ENCODE results near the gene STK17B.

The STK17B gene

DNA sequence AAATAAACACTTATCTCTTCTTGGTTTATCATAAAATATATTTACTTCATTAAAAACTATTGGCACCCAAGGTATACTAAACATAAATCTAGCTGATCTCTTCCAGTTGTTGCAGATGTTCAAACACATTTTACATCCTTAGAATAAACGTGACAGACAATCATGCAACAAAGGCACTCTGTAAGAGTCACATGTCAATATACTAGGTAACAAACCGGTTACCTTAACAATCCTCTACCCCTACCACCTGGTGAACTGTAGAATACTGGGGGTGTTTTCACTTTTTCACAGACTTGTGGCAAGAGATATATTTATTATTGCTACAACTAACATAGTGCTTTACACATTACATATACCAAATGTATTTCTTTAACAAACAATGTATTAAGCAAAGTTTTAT is 15.8 kb downstream of the STK17B start:
- DNase-seq (ENCODE audit: low spot score) = no peak

DNA sequence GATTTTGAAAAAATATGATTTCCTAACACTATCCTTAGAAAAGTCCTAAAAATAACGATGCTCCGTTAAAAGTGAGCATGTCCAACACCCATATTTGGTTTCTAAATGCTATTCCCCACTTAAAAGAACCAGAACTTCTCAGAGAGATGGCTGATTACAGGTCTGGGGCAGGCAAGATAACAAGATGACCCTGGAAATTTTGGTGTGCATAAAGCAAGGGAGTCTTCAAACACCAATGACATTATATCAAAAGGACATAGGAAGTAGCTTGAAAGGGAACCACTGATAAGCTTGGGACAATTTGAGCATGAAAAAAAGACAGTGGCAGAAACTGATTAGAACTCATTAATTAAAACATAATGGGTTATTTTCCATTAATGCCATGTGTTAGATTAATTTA is 17.9 kb downstream of the STK17B start:
- DNase-seq (ENCODE audit: low spot score) = no peak

DNA sequence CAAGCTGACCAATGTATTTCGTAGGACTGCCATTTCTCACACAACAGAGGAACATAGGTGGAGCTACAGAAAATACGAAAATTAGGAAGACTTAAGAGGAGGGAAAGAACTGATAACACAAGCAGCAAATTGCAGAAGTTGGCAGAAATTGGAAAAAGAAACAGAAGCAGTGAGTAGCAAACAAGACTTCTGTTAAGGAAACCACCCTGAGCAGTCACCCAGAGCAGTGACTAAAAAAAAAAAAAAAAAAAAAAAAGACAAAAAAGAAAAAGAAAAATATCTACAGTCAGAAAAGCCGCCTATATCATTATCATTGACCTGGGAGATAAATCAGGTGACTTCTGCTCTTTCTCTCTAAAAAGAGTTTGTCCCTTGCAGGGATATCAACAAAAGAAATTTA is 21.4 kb downstream of the STK17B start:
- no peak for DNase-seq (ENCODE audit: low spot score)

DNA sequence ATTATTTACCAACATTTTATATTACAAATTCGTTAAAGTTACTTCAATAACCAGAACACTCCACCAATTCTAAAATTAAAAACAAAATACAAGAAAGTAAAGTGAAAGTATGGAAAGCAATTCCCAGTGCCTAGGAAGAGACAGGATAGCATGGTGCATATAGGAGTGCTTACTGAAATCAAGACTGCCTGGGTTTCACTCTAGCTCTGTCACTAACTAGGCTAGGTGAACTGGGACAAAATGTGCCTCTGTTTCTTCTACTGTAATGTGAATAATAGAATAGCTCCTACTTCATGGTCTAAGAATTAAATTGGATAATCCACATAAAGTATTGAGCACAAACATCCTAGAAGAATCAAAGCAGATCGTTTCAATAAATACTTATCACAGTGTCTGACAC is 22.6 kb downstream of the STK17B start:
- no peak for DNase-seq (ENCODE audit: low spot score)

DNA sequence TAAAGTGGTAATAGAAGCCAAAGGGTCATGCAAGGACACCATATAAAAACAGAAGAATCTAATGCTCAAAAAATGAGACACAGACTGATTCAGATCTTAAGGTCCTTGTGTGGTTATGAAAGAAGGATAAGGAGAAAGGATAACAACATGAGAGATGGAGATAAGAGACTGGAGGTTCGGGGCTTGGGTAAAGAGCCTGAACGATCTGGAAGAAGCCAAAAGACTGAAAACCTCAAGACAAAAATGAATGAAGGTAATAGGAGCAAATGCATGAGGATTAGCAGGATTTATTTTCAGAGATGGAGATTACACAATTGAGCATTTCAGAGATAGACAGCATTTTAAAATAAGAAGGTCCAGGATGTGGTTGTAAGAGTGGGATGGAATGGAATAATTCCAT is 26.1 kb downstream of the STK17B start:
- no peak for DNase-seq (ENCODE audit: low spot score)

DNA sequence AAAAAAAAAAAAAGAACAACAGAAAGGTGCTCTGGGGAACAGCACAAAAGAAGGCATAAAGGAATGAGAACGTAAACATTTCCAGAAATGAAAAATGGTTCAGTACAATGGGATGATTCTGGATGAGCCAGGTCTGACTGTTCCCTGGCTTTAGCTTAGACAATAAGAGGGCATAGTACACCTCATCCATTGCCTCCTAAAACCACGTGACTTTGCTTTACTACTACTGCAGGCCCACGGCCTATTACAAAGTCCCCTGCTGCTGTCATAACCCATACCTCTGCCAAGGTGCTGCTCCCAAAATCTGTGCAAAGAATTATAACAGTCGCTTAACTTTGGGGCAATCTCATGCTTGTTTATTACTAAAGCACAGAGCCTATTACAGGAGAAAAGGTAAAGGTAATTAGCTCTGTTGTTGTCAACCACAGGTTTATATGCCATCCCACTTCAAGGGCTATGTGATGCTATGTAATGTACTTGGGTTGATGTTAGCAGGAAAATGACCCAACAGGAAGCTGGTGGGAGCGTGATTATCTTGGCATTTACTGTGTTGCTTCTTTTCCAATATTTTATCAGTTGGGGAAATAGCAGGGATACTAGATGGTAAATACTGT is 26.8 kb downstream of the STK17B start:
- DNase-seq (ENCODE audit: low spot score) = no peak

DNA sequence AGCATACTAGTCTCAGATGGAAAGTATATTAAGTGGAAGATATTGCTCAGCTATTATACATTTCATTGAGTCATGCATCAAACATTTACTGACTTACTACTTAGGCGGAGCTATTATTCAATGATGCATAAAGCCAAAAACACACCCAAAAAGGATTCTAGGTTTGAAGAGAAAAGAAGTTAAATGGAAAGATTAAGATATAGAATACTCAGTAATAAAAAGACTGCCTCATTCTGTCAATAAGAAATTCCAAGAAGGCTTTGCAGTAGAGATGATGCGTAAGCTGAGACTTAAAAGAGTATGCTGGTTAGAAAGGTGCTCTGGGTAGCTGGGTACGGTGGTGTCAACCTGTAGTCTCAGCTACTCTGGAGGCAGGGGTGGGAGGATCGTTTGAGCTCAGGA is 27.6 kb downstream of the STK17B start:
- no peak for DNase-seq (ENCODE audit: low spot score)

DNA sequence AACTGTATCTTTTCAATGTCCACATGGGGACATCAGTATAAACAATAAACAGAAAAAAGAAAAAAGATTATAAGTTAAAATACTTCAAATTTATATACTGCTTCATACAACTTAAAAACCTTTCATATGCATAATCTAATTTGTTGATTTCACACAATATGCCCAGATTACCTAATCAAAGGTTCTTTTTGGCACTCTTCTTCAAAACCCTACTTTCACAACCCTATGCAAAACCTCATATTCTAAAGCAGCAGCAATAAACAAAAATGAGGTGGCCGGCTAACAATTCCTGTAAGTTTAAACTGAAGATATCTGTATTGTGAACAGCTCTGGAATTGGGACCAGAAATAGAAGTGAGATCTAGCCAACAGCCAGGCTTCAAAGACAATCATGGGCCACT is 28.6 kb downstream of the STK17B start:
- DNase-seq (ENCODE audit: low spot score) = no peak

DNA sequence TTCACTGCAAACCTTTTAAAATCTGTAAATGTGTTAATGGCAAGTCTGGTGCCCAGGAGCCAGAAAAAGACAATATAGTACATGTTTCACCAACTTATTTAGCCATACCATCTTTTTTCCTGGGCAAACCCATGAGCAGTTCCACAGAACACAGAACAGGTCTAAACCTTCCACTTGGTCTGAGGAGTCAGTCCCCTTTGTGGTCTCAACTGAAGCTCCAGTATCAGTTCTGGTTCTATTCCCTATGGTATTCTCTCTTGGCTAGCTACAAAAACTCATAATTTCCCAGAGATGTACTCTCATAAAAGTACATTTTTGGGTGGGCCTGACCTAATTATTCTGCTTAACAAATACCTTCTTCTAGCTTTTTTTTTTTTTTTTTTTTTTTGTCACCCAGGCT is 31.2 kb downstream of the STK17B start:
- no peak for DNase-seq (ENCODE audit: low spot score)

DNA sequence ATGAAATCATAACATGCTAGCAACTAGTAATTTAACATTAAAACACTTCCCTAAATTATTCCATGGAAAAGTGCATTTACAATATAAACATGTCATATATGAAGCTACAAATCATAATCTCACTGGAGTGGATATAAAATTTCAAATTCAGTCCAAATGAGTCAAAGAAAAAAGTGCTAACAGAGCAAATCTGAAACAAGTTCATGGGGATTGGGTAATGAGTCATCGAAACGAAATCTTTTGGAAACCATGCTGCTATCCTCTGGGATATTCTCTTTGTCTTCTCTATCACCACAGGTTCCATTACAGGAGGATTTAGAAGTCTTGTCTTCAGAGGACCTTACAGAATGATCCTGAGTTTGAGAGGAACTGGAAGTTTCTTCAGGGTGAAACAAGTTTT is 34.1 kb downstream of the STK17B start:
- no peak for DNase-seq (ENCODE audit: low spot score)

DNA sequence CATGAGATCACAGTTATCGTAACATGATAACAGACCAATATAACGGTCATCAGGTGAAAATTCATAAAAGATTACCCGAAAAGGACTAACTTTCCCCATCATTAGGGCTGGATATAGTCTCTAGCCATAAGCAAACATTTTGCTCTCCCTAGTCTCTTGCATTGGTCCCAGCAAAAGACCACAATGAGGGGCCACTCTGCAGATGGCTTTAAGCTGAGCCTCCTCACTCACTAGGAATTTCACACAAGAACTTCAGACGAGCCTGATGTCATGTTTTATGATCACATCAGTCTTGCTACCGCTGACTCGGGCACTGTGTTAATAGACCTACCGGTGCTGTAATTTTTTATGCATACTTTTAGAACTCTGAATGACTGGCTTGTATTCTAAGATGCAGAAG is 35.2 kb downstream of the STK17B start:
- DNase-seq (ENCODE audit: low spot score) = no peak

DNA sequence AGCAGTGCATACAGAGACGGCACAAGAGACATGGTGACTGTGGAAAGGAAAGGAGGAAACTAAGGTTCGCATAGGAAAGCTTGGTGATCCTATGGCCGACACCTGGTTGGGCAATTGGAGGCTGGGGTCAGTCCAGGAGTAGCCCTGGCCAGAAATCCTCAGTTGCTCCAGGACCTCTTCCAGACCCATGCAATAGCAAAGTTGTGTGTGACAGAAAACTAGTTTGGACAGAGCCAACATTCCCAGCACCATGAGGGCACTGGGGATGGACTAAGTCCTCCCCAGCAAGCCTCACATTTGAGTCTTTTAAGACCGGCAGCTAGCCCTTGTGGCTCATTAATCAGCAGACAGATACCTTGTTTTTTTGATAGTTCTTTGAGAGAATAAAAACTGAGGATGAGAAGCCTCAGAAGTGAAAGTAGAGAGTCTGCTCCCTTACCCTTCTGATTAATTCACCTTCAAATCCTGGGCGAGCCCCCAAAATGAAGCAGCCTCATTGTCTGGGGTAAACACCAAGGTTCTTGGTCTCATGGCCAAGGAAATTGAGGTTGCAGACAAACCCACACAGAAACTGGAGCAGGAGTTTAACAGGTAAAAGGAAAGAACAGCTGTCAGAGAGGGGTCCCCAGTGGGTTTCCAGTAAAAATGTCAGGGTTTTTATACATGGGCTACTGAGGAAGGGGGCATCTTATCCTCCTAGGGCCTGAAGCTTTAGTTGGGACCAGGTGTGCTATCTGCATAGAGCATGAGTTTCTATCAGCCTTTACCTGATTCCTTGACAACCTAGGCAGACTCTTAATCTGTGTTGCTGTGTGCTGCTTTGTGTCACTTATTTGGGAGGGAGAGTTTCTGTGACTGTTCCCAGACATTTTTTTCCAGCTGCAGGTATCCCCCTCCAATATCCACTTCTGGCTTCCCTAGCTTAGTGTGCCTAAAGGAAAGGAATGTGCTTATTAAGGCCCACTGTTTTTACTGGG is 39.1 kb downstream of the STK17B start:
- DNase-seq (ENCODE audit: low spot score) = no peak

DNA sequence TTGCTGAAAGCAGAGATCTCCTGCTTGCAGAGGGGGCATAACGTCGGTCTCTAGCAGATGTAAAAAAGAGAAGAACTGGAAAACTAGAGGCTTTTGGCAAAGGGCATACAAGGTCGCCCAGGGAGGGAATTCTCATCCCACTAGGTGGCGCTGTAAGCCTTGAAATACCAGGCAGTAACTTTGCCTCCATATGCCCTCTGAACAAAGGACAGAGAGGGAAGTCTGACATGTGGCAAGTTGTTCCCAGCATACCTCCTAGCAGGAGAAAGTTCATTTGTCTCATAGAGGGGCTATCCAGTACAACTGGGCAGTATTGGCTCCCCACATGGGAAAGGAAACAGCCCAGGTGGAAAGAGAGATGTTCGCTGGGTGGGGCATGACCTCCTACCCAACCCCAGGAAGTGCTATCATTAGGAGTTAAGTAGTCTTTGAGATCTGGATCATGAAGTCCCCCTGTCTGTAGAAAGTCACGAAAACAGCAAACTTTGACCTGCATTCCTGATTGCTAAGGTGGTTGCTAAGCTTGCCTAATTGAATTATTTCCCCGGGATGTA is 39.9 kb downstream of the STK17B start:
- peak; percentile 81 for DNase-seq (ENCODE audit: low spot score)

DNA sequence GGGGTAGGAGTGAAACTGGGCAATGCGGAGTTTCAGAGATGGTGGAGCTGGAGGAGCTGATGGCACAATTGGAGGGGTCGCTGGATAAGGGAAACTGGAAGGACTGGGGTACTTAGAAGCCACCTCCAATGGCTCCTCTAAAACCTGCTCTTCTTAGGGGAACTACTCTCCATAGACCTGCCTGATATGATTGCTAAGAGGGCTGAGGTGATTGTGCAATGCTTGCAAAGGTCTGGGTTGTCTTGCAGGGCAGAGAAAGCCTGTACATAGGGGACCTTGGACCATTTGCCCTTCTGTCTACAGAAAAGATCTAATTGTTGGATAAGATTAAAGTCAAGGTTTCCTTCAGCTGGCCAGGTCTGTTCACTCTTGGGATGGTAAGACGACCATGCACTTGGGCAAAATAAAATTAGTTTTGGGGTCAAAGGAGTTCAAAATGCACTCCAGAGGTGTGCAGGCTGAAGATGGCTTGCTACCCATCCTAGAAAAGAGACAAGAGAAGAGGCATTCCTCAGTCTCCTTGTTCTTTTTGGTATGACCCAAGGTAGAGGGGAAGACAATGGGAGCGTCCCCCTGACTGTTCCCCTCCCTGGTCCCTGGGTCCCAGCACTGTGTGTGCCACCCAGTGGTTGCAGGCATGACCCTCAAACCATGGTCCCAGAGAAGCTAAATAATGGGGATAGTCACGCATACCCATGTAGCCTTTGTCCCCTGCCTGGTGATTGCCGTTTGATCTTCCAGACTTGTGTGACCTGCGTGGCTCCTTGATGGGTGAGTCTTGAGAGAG is 41.1 kb downstream of the STK17B start:
- DNase-seq (ENCODE audit: low spot score) = no peak

DNA sequence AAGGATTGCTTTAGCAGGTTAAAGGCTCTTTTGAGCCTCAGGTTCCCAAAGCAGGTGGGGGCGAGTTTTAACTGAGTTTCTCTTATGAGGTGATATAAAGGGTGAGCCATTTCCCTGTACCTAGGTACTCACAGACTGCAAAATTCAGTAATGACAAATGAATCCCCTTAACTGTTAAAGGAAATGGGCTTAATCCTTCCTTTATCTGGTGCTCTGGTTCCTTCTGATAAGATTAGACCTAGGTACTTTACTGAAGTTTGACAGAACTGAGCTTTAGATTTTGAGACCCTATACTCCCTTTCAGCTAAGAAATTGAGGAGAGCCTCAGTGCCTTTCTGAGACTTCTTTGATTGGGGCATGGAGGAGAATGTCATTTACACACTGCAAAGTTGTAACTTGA is 42.6 kb downstream of the STK17B start:
- DNase-seq (ENCODE audit: low spot score) = no peak

DNA sequence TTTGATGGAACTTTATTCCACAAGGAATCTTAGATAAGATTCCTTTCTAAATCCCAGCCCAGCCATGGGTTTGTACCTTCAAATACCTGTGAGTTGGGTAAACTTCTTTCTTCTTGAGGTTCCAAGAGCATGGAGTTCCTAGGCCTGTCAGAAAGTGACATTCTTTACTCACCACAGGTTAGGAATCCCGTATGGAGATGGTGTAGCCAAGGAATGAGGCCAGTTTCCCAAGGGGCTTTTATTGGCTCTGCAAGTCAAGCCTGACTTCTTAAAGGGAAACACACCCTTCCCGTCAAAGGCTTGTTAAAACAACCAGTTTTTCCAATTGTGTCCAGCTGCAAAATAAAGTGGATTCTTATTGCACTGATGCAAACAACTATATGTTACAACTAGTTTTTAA is 45.8 kb downstream of the STK17B start:
- DNase-seq (ENCODE audit: low spot score) = no peak

DNA sequence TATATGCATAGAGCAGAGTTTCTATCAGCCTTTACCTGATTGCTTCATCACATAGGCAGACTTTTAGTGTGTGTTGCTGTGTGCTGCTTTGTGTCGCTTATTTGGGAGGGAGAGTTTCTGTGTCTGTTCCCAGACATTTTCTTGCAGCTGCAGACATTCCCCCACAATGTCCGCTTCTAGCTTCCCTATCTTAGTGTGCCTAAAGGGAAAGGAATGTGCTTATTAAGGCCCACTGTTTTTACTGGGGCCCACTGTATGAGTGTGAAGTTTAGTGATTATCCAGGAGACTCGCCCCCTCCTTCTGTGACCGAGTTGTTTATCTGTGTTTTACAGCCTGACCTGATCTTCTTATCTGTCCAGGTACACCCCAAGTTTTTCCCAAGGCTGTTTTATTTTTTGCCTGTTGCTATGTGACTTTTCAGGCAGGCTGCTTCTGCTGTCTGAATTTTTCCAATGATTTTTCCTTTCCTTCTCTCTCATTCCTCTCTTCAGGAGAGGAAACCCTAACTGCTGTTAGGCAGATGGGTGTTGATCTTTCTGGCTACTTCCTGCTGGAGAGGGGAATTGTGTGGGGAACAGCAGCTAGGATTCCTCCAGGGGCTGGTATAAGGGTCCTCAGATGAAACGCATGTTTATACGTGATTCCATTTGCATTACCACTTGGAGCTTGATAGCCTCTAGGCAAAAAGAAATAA is 47.6 kb downstream of the STK17B start:
- DNase-seq (ENCODE audit: low spot score) = no peak

DNA sequence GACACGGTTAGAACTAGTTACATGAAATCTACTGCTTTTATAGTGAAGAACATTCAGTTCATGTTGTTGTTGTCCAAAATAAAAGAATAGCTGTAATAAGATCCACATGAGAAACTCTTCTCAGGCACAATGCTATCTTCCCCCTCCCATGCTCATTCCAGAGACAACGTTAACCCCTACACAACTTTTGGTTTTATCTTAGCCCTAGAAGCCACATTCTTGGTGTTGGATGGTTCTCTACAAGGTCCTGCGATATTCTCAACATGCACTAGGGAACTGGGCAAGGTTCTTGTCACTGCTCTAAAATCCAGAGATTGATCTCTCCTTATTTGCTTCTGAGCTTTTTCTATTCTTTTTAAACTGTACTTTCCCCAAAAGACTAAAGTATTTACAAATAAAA is 51.5 kb downstream of the STK17B start:
- DNase-seq (ENCODE audit: low spot score) = no peak

DNA sequence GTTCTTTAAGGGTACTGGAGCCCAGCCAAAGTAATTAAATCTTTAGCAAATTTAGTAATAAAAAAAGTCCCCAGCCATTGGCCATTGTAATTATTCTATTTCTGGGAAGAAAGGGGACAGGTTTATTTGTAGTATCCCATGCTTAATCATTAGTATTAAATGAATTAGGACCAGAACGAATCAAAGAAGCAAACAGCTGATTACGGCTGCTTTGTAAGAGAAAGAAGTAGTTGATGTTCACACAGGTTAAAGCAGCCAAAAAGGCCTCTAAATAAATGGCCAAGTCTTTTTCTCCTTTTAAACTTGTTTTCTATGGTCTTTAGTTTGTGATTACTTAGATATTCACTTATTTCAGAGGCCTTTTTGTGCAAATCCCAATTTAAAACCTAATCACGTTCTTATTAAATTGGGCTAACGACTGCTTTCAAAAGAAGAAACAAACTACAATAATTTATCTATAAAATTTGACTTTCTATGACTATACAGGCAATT is 54.1 kb downstream of the STK17B start:
- DNase-seq (ENCODE audit: low spot score) = no peak

DNA sequence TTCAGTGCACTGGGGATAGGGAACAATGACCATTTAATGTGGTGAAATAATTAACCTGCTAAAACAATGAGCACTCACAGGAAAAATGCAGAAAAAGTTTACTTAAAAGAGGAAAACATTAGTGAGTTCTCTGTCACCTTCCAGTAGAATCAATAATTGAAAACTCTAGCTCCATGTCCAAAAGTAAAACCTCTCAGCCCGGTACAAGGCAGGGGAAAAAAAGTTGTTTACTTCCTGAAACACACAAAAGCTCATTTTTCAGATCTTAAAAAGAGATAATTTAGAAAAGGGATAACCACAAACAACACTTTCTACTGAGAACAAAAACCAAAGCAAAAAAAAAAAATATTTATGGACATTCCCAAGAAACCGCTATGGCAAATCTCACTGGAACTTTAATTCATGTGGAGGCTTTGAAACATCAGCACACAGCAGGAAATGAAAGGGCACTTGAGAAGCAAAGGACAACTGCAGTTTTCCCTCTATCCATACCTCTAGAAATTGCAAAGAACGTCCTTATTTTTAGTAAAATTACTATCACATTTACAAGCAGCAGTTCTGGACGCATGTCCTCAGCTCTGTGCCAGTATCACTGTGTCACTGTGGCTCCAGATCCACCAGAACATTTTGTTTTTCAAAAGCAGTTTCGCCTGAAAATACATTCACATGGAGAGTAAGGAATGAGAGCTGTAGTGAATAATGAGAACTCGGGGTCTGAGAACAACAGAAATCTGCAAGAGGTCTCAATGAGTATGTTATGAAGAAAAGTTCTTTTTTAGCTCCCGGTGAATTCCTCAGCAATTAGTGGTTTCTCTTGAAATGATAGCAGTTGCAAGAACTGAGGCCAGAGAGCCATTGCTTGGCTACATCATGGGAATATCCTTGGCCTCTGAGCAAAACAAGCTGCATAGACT is 58.1 kb downstream of the STK17B start:
- no peak for DNase-seq (ENCODE audit: low spot score)

All from hematopoietic multipotent progenitor cell treated with erythropoietin and hydrocortisone succinate and interleukin-3 and kit ligand, for 15 days (in vitro differentiated cells).